GM12875 (cell line): Measurements from ENCODE around the gene WNT9B.

Source experiments
- H3K4me3 ChIP-seq: one replicate; pipeline ENCODE4 v1.5.1; 2011; ENCODE audit warnings: low read depth, low read length, control low read depth
- TF ChIP-seq, protein P1 (sequence below): IDR thresholded peaks from 2 replicates; pipeline ENCODE4 v1.5.1; 2011; ENCODE audit warnings: low read depth, mild to moderate bottlenecking, control low read depth, inconsistent platforms, low read length, moderate library complexity, borderline replicate concordance; ENCODE audit not compliant: insufficient read depth

WNT9B gene

DNA sequence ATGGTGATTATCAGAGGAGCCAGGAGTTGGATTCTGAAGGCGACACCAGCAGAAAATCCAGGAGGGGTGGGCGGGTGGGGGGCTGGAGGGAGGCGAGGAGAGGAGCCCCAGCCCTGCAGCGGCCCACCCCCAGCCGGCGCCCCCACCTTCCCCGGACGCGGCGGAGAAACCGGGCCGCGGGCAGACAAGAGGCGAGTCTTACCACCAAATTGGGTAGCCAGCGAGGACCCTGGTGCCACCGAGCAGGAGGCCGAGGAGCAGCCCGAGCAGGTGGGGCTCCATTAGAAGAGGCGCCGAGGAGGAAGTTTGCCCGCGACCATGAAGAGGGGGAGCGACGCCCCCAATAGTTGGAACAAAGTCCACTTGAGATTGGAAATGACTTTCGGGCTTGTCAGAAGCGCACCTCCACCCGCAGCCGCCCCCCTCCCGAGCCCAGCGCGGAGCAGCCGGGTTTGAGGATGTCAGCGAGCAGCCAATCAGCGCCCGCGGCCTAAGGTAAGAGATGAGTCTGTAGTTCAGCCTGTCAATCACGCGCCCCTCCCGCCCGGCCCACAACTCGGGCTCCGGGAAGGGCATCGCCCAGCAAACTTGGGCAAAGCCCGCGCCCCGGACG lies 33.0 kb upstream of the WNT9B start, which contains the start of gene WNT3:
WNT3 (minus strand) TSS at position 377 of the 613 bp plus-strand sequence; CDS start at position 282, 95 bp downstream.
- H3K4me3 ChIP-seq = peak within 1 kb of the TSS; percentile 8
- TF ChIP-seq, protein P1, sequence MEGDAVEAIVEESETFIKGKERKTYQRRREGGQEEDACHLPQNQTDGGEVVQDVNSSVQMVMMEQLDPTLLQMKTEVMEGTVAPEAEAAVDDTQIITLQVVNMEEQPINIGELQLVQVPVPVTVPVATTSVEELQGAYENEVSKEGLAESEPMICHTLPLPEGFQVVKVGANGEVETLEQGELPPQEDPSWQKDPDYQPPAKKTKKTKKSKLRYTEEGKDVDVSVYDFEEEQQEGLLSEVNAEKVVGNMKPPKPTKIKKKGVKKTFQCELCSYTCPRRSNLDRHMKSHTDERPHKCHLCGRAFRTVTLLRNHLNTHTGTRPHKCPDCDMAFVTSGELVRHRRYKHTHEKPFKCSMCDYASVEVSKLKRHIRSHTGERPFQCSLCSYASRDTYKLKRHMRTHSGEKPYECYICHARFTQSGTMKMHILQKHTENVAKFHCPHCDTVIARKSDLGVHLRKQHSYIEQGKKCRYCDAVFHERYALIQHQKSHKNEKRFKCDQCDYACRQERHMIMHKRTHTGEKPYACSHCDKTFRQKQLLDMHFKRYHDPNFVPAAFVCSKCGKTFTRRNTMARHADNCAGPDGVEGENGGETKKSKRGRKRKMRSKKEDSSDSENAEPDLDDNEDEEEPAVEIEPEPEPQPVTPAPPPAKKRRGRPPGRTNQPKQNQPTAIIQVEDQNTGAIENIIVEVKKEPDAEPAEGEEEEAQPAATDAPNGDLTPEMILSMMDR = no peak

DNA sequence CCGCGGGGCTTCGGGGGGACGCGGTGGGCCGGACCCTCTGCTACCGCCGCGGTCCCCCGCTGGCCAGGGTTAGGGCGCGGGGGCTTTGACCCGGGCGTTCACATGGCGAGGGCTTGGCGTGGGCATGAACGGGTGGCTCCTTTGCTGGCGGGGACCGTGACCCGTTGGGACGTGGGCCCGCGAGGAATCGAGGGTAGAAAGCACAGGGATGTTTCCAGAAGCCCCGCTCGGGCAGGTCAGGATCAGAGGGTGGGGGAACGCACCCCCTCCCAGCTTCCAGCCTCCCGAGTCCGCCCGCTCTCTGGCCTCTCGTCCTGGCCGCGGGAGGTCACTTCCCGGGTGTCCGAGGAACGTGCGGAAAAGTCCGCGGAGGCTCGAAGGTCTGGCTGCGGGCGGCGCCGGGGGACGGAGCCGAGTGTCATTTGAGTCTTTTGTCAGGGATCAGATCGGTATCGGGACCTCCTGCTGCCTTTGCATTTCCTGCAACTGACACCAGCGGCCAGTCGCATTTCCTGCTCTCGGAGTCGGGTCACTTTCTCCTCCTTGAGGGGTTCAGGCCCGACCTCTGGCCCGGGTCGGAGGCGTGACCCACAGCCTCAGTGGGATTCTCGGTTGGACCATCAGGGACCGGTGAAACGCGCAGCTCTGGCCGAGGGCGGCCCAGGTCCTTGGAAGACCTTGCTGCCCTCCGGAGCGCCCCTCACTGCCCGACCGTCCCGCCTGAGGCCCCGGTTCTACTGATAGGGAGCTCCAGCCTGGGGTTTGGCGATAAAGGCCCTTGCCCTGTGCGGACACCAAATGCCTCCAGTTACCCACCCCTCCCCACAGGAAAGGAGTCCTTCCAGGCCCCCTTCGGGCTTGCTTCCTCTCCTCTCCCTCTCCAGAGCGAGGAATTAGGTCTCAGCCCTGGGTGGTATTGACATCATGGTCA lies 32.2 kb upstream of the WNT9B start:
- TF ChIP-seq, protein P1 = no peak
- H3K4me3 ChIP-seq = no peak overlapping the region

DNA sequence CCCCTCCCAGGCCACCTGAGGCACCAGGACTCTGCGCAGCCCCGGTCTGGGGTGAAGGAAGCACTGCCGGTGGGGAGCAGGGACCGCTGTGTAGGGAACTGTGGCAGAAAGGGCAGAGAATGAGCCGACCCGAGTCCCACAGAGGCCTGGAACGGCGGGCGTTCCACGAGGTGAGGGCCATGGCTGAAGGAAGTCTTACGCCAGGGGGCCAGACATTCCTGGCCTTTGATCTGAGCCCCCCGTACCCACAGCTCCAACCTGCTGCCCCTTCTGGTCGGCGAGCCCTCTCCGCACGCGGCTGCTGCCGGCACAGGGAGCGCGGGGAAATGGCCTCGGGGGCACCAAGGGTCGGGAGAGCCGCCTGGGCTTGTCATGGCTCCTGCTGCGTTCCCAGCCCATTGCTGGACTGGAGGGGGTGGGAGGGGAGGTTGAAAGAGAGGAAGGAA lies 31.5 kb upstream of the WNT9B start:
- TF ChIP-seq, protein P1 = no peak
- H3K4me3 ChIP-seq = no peak overlapping the region

DNA sequence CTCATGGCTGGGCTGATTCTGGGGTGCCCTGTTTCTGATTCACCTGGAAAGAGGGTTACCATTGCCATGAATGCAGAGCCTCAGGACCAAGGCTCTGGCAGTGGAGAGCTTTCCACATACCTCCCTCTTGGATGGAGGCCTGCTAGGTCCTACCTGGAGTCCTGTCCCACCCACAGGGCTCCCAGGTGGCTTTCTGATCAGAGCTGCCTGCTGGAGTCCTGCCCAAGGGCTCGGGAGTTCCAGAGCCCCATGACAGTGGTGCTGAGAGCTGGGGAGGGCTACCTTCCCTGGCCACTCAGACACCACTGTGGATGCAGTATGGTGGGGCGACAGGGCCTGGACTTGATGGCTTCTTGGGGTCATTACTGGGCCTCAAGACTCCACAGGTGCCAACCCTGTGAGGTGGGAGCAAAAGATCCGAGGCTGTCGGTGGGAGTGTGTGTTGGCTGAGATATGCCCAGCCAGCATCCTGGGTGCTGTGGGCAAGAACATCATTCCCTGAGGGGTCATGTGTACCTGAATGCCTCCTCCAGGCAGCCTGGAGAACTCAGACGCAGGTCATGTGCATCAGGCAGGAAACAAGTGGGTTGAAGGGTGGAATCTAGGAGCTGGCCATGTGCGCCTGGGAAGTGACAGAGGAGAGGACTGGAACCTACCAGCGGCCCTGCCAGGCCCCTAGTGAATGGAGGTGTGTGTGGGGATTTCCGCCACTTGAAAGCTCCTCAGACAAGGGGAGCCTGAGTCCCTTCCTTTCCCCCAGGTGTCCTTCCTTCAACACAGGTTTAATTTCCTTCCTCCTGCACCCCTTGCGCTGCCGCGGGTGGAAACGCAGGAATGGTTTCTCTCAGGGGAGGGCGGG lies 30.6 kb upstream of the WNT9B start:
- no peak overlapping the region for H3K4me3 ChIP-seq

DNA sequence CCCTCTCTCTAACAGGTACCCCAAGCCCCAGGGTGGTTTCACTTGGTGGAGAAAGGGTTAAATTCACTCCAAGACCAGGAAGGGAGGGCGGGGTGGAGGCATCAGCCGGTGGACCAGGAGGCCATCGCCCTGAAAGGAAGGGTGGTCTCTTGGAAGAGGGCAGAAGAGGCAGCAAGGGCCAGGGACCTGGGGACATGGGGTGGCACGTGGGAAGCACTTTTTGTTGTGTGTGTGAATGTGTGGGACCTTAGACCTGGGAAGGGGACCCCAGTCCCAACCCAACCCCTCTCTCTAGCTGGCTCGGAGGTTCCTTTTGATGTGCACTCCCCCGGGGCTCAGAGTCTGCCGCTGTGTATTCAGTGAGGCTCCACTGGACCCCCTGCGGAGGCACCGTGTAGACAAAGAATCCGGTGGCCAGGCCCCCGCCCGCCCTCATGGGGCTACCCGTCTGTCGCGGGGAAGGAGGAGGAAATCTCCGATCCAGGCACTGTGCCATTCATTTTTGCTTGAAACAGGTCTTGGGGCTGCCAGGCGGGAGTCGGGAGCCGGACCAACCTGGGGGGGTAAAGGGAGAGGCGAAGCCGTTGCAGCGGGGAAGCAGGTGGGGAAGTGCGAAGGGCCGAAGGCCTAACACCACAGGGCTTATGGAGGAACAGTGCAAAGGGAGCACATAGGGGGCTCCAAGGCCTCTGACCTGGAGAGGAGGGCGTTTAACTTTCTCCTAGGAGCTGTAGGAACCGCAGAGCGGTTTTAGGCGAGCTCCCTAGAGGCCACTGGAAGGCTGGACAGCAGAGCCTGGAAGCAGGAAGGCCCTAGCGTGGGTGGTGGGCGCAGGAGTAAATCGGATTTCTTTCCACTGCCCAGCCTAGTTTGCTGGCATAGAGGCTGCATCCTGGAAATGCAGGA lies 29.6 kb upstream of the WNT9B start:
- H3K4me3 ChIP-seq = no peak overlapping the region
- TF ChIP-seq, protein P1 = no peak

More for the DNA sequence above, 30.6 kb upstream of the WNT9B start:
- TF ChIP-seq, protein P1 = no peak

DNA sequence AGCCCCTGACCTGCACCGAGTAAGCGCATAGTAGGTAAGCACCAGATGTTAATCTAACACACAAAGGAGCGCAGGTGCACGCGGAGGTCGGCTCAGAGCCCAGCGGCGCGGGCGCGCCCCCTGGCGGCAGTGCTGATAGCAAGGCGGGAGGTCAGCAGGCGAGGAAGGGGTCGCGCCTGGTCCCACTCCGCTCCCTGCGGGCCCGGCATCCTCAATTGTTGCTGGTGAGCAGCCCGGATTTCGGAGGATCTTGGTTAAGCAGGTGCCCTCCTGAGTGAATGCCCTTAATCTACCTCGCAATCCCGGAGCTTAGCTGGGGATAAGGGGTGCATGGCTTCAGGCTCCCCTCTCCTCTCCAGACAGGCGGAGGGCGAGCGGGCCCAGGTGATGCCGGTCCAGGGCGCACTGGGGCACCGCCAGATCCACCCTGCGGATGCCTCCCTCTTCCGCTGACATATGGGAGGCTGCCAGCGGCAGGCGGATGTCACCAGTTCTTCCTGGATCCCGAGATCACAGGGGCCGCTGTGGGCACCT lies 28.9 kb upstream of the WNT9B start:
- H3K4me3 ChIP-seq = no peak overlapping the region
- TF ChIP-seq, protein P1 = peak; percentile 91
